ENCODE measurements around the gene GPR17. TPM values are rescaled to one million over a fixed set of nuclear protein-coding genes. Genes with fewer than 3 reads are reported as not detected.

The GPR17 gene
- total RNA-seq, 1 donor from 2014 or later, result not detected

DNA sequence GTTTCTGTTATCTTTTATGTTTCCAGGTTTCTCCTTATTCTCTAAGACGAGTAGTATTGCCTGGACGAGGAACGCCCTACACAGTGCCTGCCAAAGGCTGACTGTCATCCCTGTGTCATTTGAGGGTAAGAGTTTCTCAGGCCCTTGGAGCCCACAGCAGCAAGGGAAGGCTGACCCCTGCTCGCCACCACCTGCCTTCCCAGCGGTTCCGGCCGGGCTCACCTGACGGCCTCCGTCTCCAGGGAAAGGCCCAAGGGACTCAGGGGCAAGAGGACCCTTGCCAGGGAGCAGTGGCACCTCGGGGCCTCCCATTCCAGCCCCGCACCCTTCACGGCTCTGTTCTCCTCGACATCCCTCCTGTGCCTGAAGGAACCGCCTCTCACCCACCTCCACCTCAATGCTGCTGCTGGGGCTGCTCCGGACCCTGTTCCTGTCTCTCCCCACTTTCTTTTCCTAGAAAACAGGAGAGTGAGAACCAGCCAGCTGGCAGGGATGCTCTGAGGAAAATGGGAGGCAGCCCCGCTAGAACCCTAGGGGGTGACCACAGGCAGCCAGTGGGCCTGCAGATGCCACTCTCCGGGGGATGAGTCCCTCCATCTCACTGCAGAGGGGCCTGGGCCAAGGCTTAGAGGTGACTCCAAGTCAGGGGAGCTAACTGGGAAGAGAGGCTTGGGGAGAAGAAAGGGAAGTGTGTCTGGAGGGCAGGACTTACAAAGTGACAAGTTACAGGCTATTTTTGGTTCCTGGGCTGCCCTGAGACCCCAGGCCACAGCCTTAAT lies 27.5 kb downstream of the GPR17 start:
- H3K36me3 Mint-ChIP-seq, result no peaks in the 10 kb centered on the region
- peaks cover 64% of the 10 kb centered on the region for H3K27me3 Mint-ChIP-seq (ENCODE audit: low read depth)
- no peak overlapping the region for H3K27ac Mint-ChIP-seq
- H3K4me3 Mint-ChIP-seq, result peak overlapping the region; percentile 68
- TF ChIP-seq, protein P1, sequence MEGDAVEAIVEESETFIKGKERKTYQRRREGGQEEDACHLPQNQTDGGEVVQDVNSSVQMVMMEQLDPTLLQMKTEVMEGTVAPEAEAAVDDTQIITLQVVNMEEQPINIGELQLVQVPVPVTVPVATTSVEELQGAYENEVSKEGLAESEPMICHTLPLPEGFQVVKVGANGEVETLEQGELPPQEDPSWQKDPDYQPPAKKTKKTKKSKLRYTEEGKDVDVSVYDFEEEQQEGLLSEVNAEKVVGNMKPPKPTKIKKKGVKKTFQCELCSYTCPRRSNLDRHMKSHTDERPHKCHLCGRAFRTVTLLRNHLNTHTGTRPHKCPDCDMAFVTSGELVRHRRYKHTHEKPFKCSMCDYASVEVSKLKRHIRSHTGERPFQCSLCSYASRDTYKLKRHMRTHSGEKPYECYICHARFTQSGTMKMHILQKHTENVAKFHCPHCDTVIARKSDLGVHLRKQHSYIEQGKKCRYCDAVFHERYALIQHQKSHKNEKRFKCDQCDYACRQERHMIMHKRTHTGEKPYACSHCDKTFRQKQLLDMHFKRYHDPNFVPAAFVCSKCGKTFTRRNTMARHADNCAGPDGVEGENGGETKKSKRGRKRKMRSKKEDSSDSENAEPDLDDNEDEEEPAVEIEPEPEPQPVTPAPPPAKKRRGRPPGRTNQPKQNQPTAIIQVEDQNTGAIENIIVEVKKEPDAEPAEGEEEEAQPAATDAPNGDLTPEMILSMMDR (IDR thresholded peaks at IDR 0.05; ENCODE audit: unreplicated experiment), result no peak
- peaks cover 11% of the 10 kb centered on the region for H3K4me1 Mint-ChIP-seq
- no peak for DNase-seq (ENCODE audit: low spot score in 2 of 2, unreplicated experiment in 2 of 2)
- peaks cover 5% of the 10 kb centered on the region for H3K9me3 Mint-ChIP-seq

DNA sequence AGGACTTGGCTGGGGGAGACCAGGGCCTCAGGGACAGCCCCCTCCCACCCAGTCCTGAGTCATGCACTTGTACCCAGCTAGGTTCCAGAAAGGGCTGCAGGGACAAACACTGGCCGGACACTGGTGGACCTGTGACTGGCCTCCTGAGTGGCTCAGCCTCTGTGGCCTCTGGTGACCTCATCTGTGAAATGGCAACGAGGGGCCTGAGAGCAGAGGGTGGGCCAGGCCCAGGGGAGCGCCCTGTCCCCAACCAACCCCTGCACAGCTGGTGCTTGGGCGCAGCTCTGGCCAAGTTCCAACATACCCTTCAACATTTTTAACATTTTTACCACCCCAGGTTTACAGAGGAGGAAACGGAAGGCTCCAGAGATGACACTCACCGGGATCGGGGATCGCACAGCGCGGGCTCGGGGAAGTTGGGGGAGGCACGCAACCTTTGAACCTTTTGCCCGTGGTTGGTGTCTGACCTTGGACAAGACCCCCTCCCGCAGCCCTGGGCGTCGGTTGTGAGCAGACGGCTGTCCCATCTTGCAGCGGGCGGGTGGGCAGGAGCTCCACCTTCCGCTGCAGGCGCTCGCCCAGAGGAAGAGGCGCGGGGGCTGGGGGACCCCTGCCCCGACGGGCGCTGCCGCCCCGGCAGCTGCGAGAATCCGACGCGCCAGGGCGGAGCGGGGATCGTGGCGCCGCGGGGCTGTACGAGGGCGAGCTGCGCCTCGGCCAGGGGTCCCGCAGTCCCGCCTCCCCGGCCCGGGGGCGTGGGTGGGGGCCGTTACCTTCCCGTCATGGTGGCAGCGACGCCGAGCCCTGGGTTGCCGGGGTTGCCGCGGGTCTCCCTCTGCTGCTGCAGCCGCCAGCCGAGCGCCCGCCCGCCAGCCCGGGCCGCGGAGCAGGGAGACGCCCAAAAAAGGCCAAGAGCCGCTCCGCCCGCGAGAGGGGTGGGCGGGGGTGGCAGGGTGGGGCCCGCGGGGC lies 28.6 kb downstream of the GPR17 start:
- peak overlapping the region; percentile 68 for H3K4me3 Mint-ChIP-seq
- TF ChIP-seq, protein P1 (IDR thresholded peaks at IDR 0.05; ENCODE audit: unreplicated experiment), result no peak
- H3K27me3 Mint-ChIP-seq (ENCODE audit: low read depth), result peaks cover 68% of the 10 kb centered on the region
- H3K9me3 Mint-ChIP-seq, result peaks cover 5% of the 10 kb centered on the region
- H3K36me3 Mint-ChIP-seq, result no peaks in the 10 kb centered on the region
- peak overlapping the region; percentile 43 for H3K27ac Mint-ChIP-seq
- peak in 1 of 2 experiments; percentile 38 for DNase-seq (ENCODE audit: low spot score in 2 of 2, unreplicated experiment in 2 of 2)
- peaks cover 11% of the 10 kb centered on the region for H3K4me1 Mint-ChIP-seq

GRCh38 chr2:127675331-127676261 lies 29.6 kb downstream of the GPR17 start, which contains the start of gene LIMS2:
LIMS2 (minus strand) TSS chr2:127675530; CDS start chr2:127675024, 506 bp downstream.
- peak within 1 kb of the TSS; percentile 43 for H3K27ac Mint-ChIP-seq
- peak within 1 kb of the TSS; percentile 76 for H3K4me3 Mint-ChIP-seq
- no peaks in the 10 kb centered on the region for H3K9me3 Mint-ChIP-seq
- DNase-seq (ENCODE audit: low spot score in 2 of 2, unreplicated experiment in 2 of 2), result no peak
- H3K4me1 Mint-ChIP-seq, result peaks cover 11% of the 10 kb centered on the region
- H3K27me3 Mint-ChIP-seq (ENCODE audit: low read depth), result peaks cover 63% of the 10 kb centered on the region
- no peaks in the 10 kb centered on the region for H3K36me3 Mint-ChIP-seq
- TF ChIP-seq, protein P1 (IDR thresholded peaks at IDR 0.05; ENCODE audit: unreplicated experiment), result no peak

DNA sequence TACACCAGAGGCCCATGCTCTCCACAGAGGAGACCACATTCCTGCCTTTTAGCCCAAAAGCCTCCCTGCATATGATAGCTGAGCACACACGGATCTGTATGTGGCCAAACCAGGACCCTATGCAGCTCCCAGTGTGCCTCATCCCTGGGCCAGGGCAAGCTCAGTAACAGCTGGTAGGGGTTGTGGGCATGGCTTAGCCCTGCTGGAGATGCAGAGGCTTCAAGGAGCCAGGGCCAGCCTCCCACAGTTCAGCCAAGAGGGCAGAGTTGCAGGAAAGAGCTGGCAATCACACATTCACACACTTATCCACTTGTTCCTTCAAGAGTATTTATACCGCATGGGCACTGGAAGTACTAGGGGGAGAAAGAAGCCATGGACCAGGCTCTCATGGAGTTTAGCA lies 31.0 kb downstream of the GPR17 start:
- Mint-ChIP-seq H3K4me3 (peak overlapping the region; percentile 24), H3K4me1 (peaks cover 11% of the 10 kb centered on the region), H3K27ac (no peak overlapping the region), H3K9me3 (no peaks in the 10 kb centered on the region), H3K27me3 (ENCODE audit: low read depth) (peaks cover 61% of the 10 kb centered on the region), H3K36me3 (no peaks in the 10 kb centered on the region)
- no peak for DNase-seq (ENCODE audit: low spot score in 2 of 2, unreplicated experiment in 2 of 2)
- TF ChIP-seq, protein P1 (IDR thresholded peaks at IDR 0.05; ENCODE audit: unreplicated experiment), result no peak

- no peaks in the 10 kb centered on the region for H3K9me3 Mint-ChIP-seq
- no peaks in the 10 kb centered on the region for H3K36me3 Mint-ChIP-seq
- H3K27me3 Mint-ChIP-seq (ENCODE audit: low read depth), result peaks cover 49% of the 10 kb centered on the region
- peaks cover 15% of the 10 kb centered on the region for H3K4me1 Mint-ChIP-seq
- H3K27ac Mint-ChIP-seq, result no peak overlapping the region
- no peak overlapping the region for H3K4me3 Mint-ChIP-seq
- TF ChIP-seq, protein P1 (IDR thresholded peaks at IDR 0.05; ENCODE audit: unreplicated experiment), result no peak
- DNase-seq (ENCODE audit: low spot score in 2 of 2, unreplicated experiment in 2 of 2), result no peak
These were observed 32.6 kb downstream of the GPR17 start for GRCh38 chr2:127678531-127678930.

Measured in mesothelial cell of epicardium (in vitro differentiated cells).